SK-N-SH (cell line): ENCODE data around the gene CDC42EP3. TPM values are rescaled to one million over a fixed set of nuclear protein-coding genes. Genes with fewer than 3 reads are reported as not detected.

Source experiments
- CTCF ChIA-PET: fragments of 300-600, 350-600 bp; formaldehyde crosslinking; extraction: SDS; loops from one replicate; lab custom pipeline; 2021; lab: Yijun Ruan, JAX
- POLR2A ChIA-PET: fragments of 350-600 bp; sonication (Branson Sonifier 250); formaldehyde crosslinking; extraction: SDS; loops from one replicate; lab custom pipeline; 2020; ENCODE audit warnings: antibody characterized with exemption, inconsistent platforms; lab: Yijun Ruan, JAX
- DNase-seq: peaks from one replicate; pipeline ENCODE4 v3.0.0; 2012
- H2AFZ ChIP-seq: fragments of 200-600 bp; sonication (generic); 2 replicates; pipeline ENCODE4 v1.8.1; 2016; ENCODE audit warnings: antibody characterized with exemption, mild to moderate bottlenecking, low read depth
- H3F3A ChIP-seq: fragments of 200-600 bp; sonication (generic); replicated peaks from 2 replicates; pipeline ENCODE3; 2016; ENCODE audit warnings: antibody characterized with exemption, mild to moderate bottlenecking; ENCODE audit not compliant: insufficient read depth
- H3K27ac ChIP-seq, 2 experiments: fragments of 200-500 bp in 1 of 2; fragments of 200-600 bp in 1 of 2; sonication (Bioruptor generic) in 1 of 2; sonication (generic), shearing (Covaris generic) in 1 of 2; 2 replicates each; pipeline versions ENCODE4 v1.5.1 to v1.6.1; 2014 to 2016; ENCODE audit warnings: low read depth in 2 of 2, inconsistent platforms in 1 of 2, low read length in 1 of 2, mild to moderate bottlenecking in 1 of 2, mixed read lengths in 1 of 2
- H3K27me3 ChIP-seq: fragments of 200-600 bp; sonication (generic), shearing (Covaris generic); 2 replicates; pipeline ENCODE4 v1.6.1; 2016; ENCODE audit warnings: mixed run types; ENCODE audit not compliant: insufficient read depth
- H3K36me3 ChIP-seq, 2 experiments: fragments of 200-500 bp in 1 of 2; fragments of 200-600 bp in 1 of 2; sonication (Bioruptor generic) in 1 of 2; sonication (generic) in 1 of 2; replicated peaks in 1 of 2; 2 replicates each; pipeline versions ENCODE3 to v1.5.1; 2014 to 2016; ENCODE audit warnings: low read length in 1 of 2, mild to moderate bottlenecking in 1 of 2; ENCODE audit not compliant: insufficient read depth in 2 of 2, control insufficient read depth in 1 of 2
- H3K4me1 ChIP-seq, 2 experiments: fragments of 200-500 bp in 1 of 2; fragments of 200-600 bp in 1 of 2; sonication (Bioruptor generic) in 1 of 2; sonication (generic), shearing (Covaris generic) in 1 of 2; 2 replicates each; pipeline versions ENCODE4 v1.5.1 to v1.6.1; 2014 to 2016; ENCODE audit warnings: low read depth in 1 of 2, low read length in 1 of 2, mixed run types in 1 of 2; ENCODE audit not compliant: insufficient read depth in 2 of 2, control insufficient read depth in 1 of 2
- H3K4me2 ChIP-seq: fragments of 200-600 bp; sonication (generic), shearing (Covaris generic); 2 replicates; pipeline ENCODE4 v1.6.1; 2017; ENCODE audit warnings: mixed run types
- H3K4me3 ChIP-seq, 2 experiments: fragments of 200-500 bp in 1 of 2; fragments of 200-600 bp in 1 of 2; sonication (Bioruptor generic) in 1 of 2; sonication (generic), shearing (Covaris generic) in 1 of 2; 2 replicates each; pipeline versions ENCODE4 v1.5.1 to v1.8.1; 2014 to 2016; ENCODE audit warnings: low read depth in 2 of 2, inconsistent platforms in 1 of 2, low read length in 1 of 2, mild to moderate bottlenecking in 1 of 2, mixed read lengths in 1 of 2, moderate library complexity in 1 of 2
- H3K79me2 ChIP-seq: fragments of 200-600 bp; sonication (generic); 2 replicates; pipeline ENCODE4 v1.8.1; 2017; ENCODE audit warnings: mild to moderate bottlenecking; ENCODE audit not compliant: insufficient read depth
- H3K9ac ChIP-seq: fragments of 200-600 bp; sonication (generic); 2 replicates; pipeline ENCODE4 v1.6.1; 2017; ENCODE audit warnings: mixed run types
- H3K9me2 ChIP-seq: fragments of 200-600 bp; sonication (generic); 2 replicates; pipeline ENCODE4 v1.6.1; 2017; ENCODE audit warnings: mixed run types
- H3K9me3 ChIP-seq: fragments of 200-600 bp; sonication (generic); 2 replicates; pipeline ENCODE4 v1.6.1; 2017; ENCODE audit warnings: mixed run types, mild to moderate bottlenecking, moderate library complexity
- H4K20me1 ChIP-seq: fragments of 200-600 bp; sonication (generic); 2 replicates; pipeline ENCODE4 v1.6.1; 2017; ENCODE audit warnings: mild to moderate bottlenecking, mixed run types; ENCODE audit not compliant: insufficient read depth
- CHD2 ChIP-seq: fragments of 150-350 bp; IDR thresholded peaks from 2 replicates; pipeline ENCODE4 v1.6.1; 2018; ENCODE audit warnings: low read length; ENCODE audit not compliant: partially characterized antibody
- ELF1 ChIP-seq: IDR thresholded peaks from 2 replicates; pipeline ENCODE4 v1.4.0; 2012
- EZH2phosphoT487 ChIP-seq: fragments of 200-600 bp; sonication (generic); IDR thresholded peaks from 2 replicates; pipeline ENCODE4 v1.6.1; 2017; ENCODE audit warnings: low read depth, mixed run types, mild to moderate bottlenecking, antibody characterized with exemption, moderate library complexity, borderline replicate concordance
- FOSL2 ChIP-seq: IDR thresholded peaks from 2 replicates; pipeline ENCODE4 v1.4.0; 2012; ENCODE audit warnings: low read depth, mild to moderate bottlenecking, moderate library complexity, borderline replicate concordance
- FOXJ3 ChIP-seq: sonication (generic); formaldehyde crosslinking; IDR thresholded peaks from 2 replicates; pipeline ENCODE4 v1.5.1; 2020; ENCODE audit warnings: mild to moderate bottlenecking, missing genetic modification reagents
- GATA2 ChIP-seq: sonication (generic); formaldehyde crosslinking; IDR thresholded peaks from 2 replicates; pipeline ENCODE4 v1.5.0; 2020; ENCODE audit warnings: mild to moderate bottlenecking, missing genetic modification reagents
- JUND ChIP-seq: IDR thresholded peaks from 2 replicates; pipeline ENCODE4 v1.4.0; 2012
- MEF2A ChIP-seq: IDR thresholded peaks from 2 replicates; pipeline ENCODE4 v1.4.0; 2012; ENCODE audit warnings: low read depth, borderline replicate concordance
- MXI1 ChIP-seq: IDR thresholded peaks from 2 replicates; pipeline ENCODE4 v1.6.1; 2012; ENCODE audit warnings: mild to moderate bottlenecking, low read depth, low read length, improper control_type of control experiment
- NFIC ChIP-seq: IDR thresholded peaks from 2 replicates; pipeline ENCODE4 v1.4.0; 2012; ENCODE audit warnings: borderline replicate concordance
- POLR2AphosphoS5 ChIP-seq: IDR thresholded peaks from 2 replicates; pipeline ENCODE4 v1.6.1; 2012; ENCODE audit warnings: low read depth, low read length
- RCOR1 ChIP-seq: fragments of 150-350 bp; IDR thresholded peaks from 2 replicates; pipeline ENCODE4 v1.6.1; 2017; ENCODE audit warnings: antibody characterized with exemption, low read length
- RFX5 ChIP-seq: IDR thresholded peaks from 2 replicates; pipeline ENCODE4 v1.6.1; 2012; ENCODE audit warnings: mild to moderate bottlenecking, improper control_type of control experiment, low read length
- SIN3A ChIP-seq: IDR thresholded peaks from 2 replicates; pipeline ENCODE4 v1.6.1; 2012; ENCODE audit warnings: low read depth, mild to moderate bottlenecking, low read length, moderate library complexity, borderline replicate concordance
- SMC3 ChIP-seq: IDR thresholded peaks from 2 replicates; pipeline ENCODE4 v1.6.1; 2012; ENCODE audit warnings: low read depth, low read length, improper control_type of control experiment
- TAF1 ChIP-seq: IDR thresholded peaks from 2 replicates; pipeline ENCODE4 v1.6.1; 2012; ENCODE audit warnings: low read depth, mild to moderate bottlenecking, low read length, moderate library complexity, borderline replicate concordance
- TCF12 ChIP-seq: IDR thresholded peaks from 2 replicates; pipeline ENCODE4 v1.4.0; 2012
- WGBS: methylation state at CpG from one replicate; pipeline ENCODE4 v1.1.6; 2017; ENCODE audit warnings: low lambda C conversion rate; 5-methylcytosine and 5-hydroxymethylcytosine counted together
- polyA plus RNA-seq, 3 experiments: library from polyadenylated mRNA; depleted of rRNA; stranded (reverse); fragments of >200 nt; gene quantifications; 2 replicates each; pipeline ENCODE4 v1.2.3, GENCODE V29; 2012
- TF ChIP-seq, protein P1 (sequence below): IDR thresholded peaks from 2 replicates; pipeline ENCODE4; 2012
- TF ChIP-seq, protein P2 (sequence below): fragments of 150-350 bp; IDR thresholded peaks from 2 replicates; pipeline ENCODE4 v1.6.1; 2017; ENCODE audit warnings: antibody characterized with exemption, low read length, low read depth, borderline replicate concordance
- TF ChIP-seq, protein P3 (sequence below): IDR thresholded peaks from 2 replicates; pipeline ENCODE4 v1.4.0; 2012; ENCODE audit warnings: low read depth

CDC42EP3 gene
- polyA plus RNA-seq, 1 of the 3 experiments (the other 2 are of a cell fraction): 87.5 TPM

- no peak for TF ChIP-seq MXI1
- TF ChIP-seq GATA2: no peak
Observed at GRCh38 chr2:37683921-37684780, 12.7 kb upstream of the CDC42EP3 start (continued).

- Histone ChIP-seq H3K9me2 (no peaks in the 10 kb centered on the region), H3K9me3 (peaks cover 5% of the 10 kb centered on the region; the same call in 1 of the 2 replicates), H3K27ac (no peak overlapping the region), H3F3A (peaks cover 8% of the 10 kb centered on the region), H3K9ac (no peak overlapping the region), H3K4me1 (peaks cover 0 to 5% of the 10 kb centered on the region in 2 experiments; a peak in 1 of 4 replicates), H3K36me3 (no peaks in the 10 kb centered on the region), H3K4me2 (no peak overlapping the region), H2AFZ (no peak overlapping the region), H3K4me3 (no peak overlapping the region), H3K27me3 (no peaks in the 10 kb centered on the region), H3K79me2 (no peaks in the 10 kb centered on the region), H4K20me1 (no peaks in the 10 kb centered on the region)
- ChIA-PET CTCF (interaction anchor here (2.0 kb wide), 1 partner anchor 149 kb away, joined by 8 read pairs; no protein-coding TSS in a partner anchor), POLR2A (no interaction called here)
- DNase-seq: no peak
- WGBS: 80% methylated on average over 3 of the region's 3 CpGs
- TF ChIP-seq EZH2phosphoT487: no peak
- TF ChIP-seq, protein P1, sequence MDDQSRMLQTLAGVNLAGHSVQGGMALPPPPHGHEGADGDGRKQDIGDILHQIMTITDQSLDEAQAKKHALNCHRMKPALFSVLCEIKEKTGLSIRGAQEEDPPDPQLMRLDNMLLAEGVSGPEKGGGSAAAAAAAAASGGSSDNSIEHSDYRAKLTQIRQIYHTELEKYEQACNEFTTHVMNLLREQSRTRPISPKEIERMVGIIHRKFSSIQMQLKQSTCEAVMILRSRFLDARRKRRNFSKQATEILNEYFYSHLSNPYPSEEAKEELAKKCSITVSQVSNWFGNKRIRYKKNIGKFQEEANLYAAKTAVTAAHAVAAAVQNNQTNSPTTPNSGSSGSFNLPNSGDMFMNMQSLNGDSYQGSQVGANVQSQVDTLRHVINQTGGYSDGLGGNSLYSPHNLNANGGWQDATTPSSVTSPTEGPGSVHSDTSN: no peak
- no peak for TF ChIP-seq TCF12
- TF ChIP-seq RCOR1: no peak
- TF ChIP-seq SIN3A: no peak
- TF ChIP-seq RFX5: no peak
- no peak for TF ChIP-seq MEF2A
- no peak for TF ChIP-seq JUND
- TF ChIP-seq SMC3: no peak
- no peak for TF ChIP-seq TAF1
- no peak for TF ChIP-seq CHD2
- TF ChIP-seq FOSL2: no peak
- TF ChIP-seq, protein P2, sequence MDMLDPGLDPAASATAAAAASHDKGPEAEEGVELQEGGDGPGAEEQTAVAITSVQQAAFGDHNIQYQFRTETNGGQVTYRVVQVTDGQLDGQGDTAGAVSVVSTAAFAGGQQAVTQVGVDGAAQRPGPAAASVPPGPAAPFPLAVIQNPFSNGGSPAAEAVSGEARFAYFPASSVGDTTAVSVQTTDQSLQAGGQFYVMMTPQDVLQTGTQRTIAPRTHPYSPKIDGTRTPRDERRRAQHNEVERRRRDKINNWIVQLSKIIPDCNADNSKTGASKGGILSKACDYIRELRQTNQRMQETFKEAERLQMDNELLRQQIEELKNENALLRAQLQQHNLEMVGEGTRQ: no peak
- no peak for TF ChIP-seq GATA2
- no peak for TF ChIP-seq FOXJ3 (CRISPR knock-in tag)
- no peak for TF ChIP-seq POLR2AphosphoS5
- TF ChIP-seq, protein P3, sequence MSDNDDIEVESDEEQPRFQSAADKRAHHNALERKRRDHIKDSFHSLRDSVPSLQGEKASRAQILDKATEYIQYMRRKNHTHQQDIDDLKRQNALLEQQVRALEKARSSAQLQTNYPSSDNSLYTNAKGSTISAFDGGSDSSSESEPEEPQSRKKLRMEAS: no peak
- no peak for TF ChIP-seq ELF1
- no peak for TF ChIP-seq MXI1
- TF ChIP-seq NFIC: no peak
Observed at GRCh38 chr2:37683241-37683640, 11.8 kb upstream of the CDC42EP3 start.
